K562 (cell line): ENCODE results near the gene SYT3. TPM values are rescaled to one million over a fixed set of nuclear protein-coding genes. Genes with fewer than 3 reads are reported as not detected.
A peak's percentile ranks its signal among the peaks of the same experiment; 100 is the strongest.

Source experiments
- CBX5 ChIP-seq: IDR thresholded peaks from 2 replicates; pipeline ENCODE4 v1.6.1; 2014; ENCODE audit warnings: low read depth, borderline replicate concordance
- CREM ChIP-seq: IDR thresholded peaks from 2 replicates; pipeline ENCODE4 v1.6.1; 2014; ENCODE audit warnings: antibody characterized with exemption, low read depth
- EP400 ChIP-seq: fragments of 450-650 bp; IDR thresholded peaks from 2 replicates; pipeline ENCODE4 v1.6.1; 2017; ENCODE audit warnings: antibody characterized with exemption, mild to moderate bottlenecking, moderate library complexity
- ETV5 ChIP-seq: sonication (generic); formaldehyde crosslinking; IDR thresholded peaks from 2 replicates; pipeline ENCODE4 v1.4.0; 2020; ENCODE audit warnings: low read depth, mild to moderate bottlenecking, missing genetic modification reagents
- NEUROD1 ChIP-seq: fragments of 150-350 bp; IDR thresholded peaks from 2 replicates; pipeline ENCODE4 v1.6.1; 2014; ENCODE audit warnings: borderline replicate concordance, low read length, low read depth; ENCODE audit not compliant: partially characterized antibody
- RB1 ChIP-seq: fragments of 450-650 bp; IDR thresholded peaks from 2 replicates; pipeline ENCODE4 v1.6.1; 2017; ENCODE audit warnings: low read depth, mild to moderate bottlenecking
- TBP ChIP-seq: optimal IDR thresholded peaks from 2 replicates; pipeline ENCODE3; 2011; ENCODE audit warnings: low read depth, low read length, improper control_type of control experiment
- ZNF41 ChIP-seq: fragments of 250-450 bp; sonication (Bioruptor Pico); conservative IDR thresholded peaks from 2 replicates; pipeline ENCODE4 v1.4.0; 2020; ENCODE audit warnings: mild to moderate bottlenecking
- polyA plus RNA-seq, 8 experiments: library from polyadenylated mRNA; depleted of rRNA in 4 of 8; stranded (reverse) in 5 of 8; unstranded in 3 of 8; fragments of >200 nt; fragmentation: Nextera tagmentation in 2 of 8; fragmentation: Illumina TruSeq in 1 of 8; extraction: Ambion mirVana in 2 of 8; extraction: Trizol in 1 of 8; gene quantifications; 2 replicates each; pipeline versions ENCODE4 v1.2.1 to v1.2.3, GENCODE V29; 2011 to 2014; ENCODE audit warnings: inconsistent platforms in 1 of 8, missing spikeins in 1 of 8
- total RNA-seq, 7 experiments: library from RNA; depleted of rRNA in 6 of 7; stranded (reverse); fragments of >200 nt in 6 of 7; fragmentation: Illumina TruSeq in 2 of 7; extraction: Trizol in 2 of 7; gene quantifications; 2 replicates each; pipeline versions ENCODE4 v1.2.1 to v1.2.3, GENCODE V29; 2011 to 2021; ENCODE audit warnings: low replicate concordance in 1 of 7
- TF ChIP-seq, protein P1 (sequence below), 2 experiments: IDR thresholded peaks in 1 of 2; conservative IDR thresholded peaks in 1 of 2; 2 replicates each; pipeline ENCODE4 v1.6.1; 2016; ENCODE audit warnings: low read depth in 2 of 2, mild to moderate bottlenecking in 1 of 2, missing compliant biosample characterization in 1 of 2, missing genetic modification characterization in 1 of 2, moderate library complexity in 1 of 2
- TF ChIP-seq, protein P2 (sequence below): sonication (generic); formaldehyde crosslinking; IDR thresholded peaks from 2 replicates; pipeline ENCODE4 v1.8.1; 2022; ENCODE audit warnings: missing genetic modification reagents
- TF ChIP-seq, protein P3 (sequence below): fragments of 250-450 bp; sonication (Bioruptor Pico); IDR thresholded peaks from 2 replicates; pipeline ENCODE4 v1.4.0; 2020
- TF ChIP-seq, protein P4 (sequence below): sonication (generic); formaldehyde crosslinking; IDR thresholded peaks from 2 replicates; pipeline ENCODE4 v1.8.0; 2023; ENCODE audit warnings: missing genetic modification reagents, mild to moderate bottlenecking, borderline replicate concordance

SYT3 gene
- total and polyA plus RNA-seq, 9 of the 15 experiments (the other 6 are each of a cell fraction or from before 2014, with no cell fraction given) = 0.36 to 2.0 (median 0.54) TPM; not detected in 2

DNA sequence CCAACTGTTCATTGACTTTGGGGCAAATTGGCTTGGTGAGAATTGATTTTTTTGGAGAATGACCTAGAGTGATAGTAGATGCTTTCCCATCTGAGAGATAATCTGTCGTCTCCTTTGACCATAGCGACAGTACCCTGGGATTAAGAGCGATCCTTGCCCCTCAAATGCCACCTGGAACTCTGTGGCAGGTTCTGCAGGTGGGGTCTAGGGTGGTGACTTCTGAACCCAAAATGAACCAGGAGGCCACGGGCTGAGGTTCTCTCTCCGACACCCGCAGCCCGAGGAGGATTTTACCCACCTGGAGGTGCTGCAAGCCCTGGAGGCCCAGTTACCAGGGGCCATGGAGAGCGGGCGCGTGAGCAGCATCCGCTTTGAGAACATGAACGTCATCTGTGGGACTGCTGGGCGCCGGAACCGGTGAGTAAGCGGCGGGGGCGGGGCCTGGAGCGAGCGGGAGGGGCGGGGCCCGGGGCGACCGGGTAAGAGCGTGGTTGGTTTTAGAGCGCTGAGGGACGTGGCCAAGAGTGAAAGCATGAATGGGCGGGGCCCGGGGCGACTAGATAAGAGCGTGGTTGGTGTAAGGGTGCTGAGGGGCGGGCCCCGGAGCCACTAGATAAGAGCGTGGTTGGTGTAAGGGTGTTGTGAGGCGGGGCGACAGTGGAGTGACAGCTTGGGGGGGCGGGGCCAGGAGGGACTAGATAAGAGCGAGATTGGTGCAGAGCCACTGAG, 18.2 kb upstream of the SYT3 start (continued):
- TF ChIP-seq CREM (peak; percentile 96), CBX5 (no peak), ETV5 (CRISPR knock-in tag) (peak; percentile 62; the same call in 1 of the 2 replicates), TBP (peak; percentile 84), EP400 (peak; percentile 73), ZNF41 (CRISPR knock-in tag) (0 out of 2 replicates have a peak, but pooled peaks have one; percentile 48), RB1 (peak; percentile 76; the same call in 1 of the 2 replicates), NEUROD1 (peak; percentile 64)
- TF ChIP-seq, protein P1, sequence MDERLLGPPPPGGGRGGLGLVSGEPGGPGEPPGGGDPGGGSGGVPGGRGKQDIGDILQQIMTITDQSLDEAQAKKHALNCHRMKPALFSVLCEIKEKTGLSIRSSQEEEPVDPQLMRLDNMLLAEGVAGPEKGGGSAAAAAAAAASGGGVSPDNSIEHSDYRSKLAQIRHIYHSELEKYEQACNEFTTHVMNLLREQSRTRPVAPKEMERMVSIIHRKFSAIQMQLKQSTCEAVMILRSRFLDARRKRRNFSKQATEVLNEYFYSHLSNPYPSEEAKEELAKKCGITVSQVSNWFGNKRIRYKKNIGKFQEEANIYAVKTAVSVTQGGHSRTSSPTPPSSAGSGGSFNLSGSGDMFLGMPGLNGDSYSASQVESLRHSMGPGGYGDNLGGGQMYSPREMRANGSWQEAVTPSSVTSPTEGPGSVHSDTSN (CRISPR knock-in tag; IDR thresholded peaks at IDR 0.05; ENCODE audit: low read depth) = peak; percentile 89
- TF ChIP-seq, protein P1 (tag; conservative IDR thresholded peaks at IDR 0.05; ENCODE audit: low read depth) = peak; percentile 99
- TF ChIP-seq, protein P2, sequence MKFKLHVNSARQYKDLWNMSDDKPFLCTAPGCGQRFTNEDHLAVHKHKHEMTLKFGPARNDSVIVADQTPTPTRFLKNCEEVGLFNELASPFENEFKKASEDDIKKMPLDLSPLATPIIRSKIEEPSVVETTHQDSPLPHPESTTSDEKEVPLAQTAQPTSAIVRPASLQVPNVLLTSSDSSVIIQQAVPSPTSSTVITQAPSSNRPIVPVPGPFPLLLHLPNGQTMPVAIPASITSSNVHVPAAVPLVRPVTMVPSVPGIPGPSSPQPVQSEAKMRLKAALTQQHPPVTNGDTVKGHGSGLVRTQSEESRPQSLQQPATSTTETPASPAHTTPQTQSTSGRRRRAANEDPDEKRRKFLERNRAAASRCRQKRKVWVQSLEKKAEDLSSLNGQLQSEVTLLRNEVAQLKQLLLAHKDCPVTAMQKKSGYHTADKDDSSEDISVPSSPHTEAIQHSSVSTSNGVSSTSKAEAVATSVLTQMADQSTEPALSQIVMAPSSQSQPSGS = 0 out of 2 replicates have a peak, but pooled peaks have one; percentile 51
- TF ChIP-seq, protein P3, sequence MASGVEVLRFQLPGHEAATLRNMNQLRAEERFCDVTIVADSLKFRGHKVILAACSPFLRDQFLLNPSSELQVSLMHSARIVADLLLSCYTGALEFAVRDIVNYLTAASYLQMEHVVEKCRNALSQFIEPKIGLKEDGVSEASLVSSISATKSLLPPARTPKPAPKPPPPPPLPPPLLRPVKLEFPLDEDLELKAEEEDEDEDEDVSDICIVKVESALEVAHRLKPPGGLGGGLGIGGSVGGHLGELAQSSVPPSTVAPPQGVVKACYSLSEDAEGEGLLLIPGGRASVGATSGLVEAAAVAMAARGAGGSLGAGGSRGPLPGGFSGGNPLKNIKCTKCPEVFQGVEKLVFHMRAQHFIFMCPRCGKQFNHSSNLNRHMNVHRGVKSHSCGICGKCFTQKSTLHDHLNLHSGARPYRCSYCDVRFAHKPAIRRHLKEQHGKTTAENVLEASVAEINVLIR (CRISPR knock-in tag) = peak; percentile 53; the same call in 1 of the 2 replicates
- TF ChIP-seq, protein P4, sequence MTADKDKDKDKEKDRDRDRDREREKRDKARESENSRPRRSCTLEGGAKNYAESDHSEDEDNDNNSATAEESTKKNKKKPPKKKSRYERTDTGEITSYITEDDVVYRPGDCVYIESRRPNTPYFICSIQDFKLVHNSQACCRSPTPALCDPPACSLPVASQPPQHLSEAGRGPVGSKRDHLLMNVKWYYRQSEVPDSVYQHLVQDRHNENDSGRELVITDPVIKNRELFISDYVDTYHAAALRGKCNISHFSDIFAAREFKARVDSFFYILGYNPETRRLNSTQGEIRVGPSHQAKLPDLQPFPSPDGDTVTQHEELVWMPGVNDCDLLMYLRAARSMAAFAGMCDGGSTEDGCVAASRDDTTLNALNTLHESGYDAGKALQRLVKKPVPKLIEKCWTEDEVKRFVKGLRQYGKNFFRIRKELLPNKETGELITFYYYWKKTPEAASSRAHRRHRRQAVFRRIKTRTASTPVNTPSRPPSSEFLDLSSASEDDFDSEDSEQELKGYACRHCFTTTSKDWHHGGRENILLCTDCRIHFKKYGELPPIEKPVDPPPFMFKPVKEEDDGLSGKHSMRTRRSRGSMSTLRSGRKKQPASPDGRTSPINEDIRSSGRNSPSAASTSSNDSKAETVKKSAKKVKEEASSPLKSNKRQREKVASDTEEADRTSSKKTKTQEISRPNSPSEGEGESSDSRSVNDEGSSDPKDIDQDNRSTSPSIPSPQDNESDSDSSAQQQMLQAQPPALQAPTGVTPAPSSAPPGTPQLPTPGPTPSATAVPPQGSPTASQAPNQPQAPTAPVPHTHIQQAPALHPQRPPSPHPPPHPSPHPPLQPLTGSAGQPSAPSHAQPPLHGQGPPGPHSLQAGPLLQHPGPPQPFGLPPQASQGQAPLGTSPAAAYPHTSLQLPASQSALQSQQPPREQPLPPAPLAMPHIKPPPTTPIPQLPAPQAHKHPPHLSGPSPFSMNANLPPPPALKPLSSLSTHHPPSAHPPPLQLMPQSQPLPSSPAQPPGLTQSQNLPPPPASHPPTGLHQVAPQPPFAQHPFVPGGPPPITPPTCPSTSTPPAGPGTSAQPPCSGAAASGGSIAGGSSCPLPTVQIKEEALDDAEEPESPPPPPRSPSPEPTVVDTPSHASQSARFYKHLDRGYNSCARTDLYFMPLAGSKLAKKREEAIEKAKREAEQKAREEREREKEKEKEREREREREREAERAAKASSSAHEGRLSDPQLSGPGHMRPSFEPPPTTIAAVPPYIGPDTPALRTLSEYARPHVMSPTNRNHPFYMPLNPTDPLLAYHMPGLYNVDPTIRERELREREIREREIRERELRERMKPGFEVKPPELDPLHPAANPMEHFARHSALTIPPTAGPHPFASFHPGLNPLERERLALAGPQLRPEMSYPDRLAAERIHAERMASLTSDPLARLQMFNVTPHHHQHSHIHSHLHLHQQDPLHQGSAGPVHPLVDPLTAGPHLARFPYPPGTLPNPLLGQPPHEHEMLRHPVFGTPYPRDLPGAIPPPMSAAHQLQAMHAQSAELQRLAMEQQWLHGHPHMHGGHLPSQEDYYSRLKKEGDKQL = no peak
